Heart right ventricle (tissue), 16 donors: ENCODE data around the gene MOGAT3. TPM values are rescaled to one million over a fixed set of nuclear protein-coding genes. Genes with fewer than 3 reads are reported as not detected.

Experiments
- ATAC-seq, 8 donors: fragments of 200-7000 bp; cut with Tn5 transposase; one replicate each; pipeline ENCODE4 v1.9.1; 2020; ENCODE audit warnings: mild to moderate bottlenecking in 8 of 8, moderate library complexity in 8 of 8, moderate number of reproducible peaks in 1 of 8
- DNase-seq, 2 donors: peaks; one replicate each; pipeline ENCODE4 v3.0.0-alpha.2; 2020
- H3K27ac ChIP-seq, 10 donors: fragments of 200-600 bp; sonication (generic) in 2 of 10; one replicate each; pipeline versions ENCODE4 v1.5.0 to v1.8.0; 2020 to 2022; ENCODE audit warnings: mild to moderate bottlenecking in 3 of 10
- H3K27me3 ChIP-seq, 7 donors: fragments of 200-600 bp; one replicate each; pipeline ENCODE4 v1.8.0; 2021 to 2022; ENCODE audit warnings: mild to moderate bottlenecking in 2 of 7
- H3K36me3 ChIP-seq, 9 donors: fragments of 200-600 bp; sonication (generic) in 1 of 9; one replicate each; pipeline versions ENCODE4 v1.5.0 to v1.8.0; 2020 to 2022; ENCODE audit warnings: mild to moderate bottlenecking in 2 of 9
- H3K4me1 ChIP-seq, 9 donors: fragments of 200-600 bp; sonication (generic) in 1 of 9; one replicate each; pipeline versions ENCODE4 v1.5.0 to v1.8.0; 2020 to 2022; ENCODE audit warnings: mild to moderate bottlenecking in 4 of 9
- H3K4me3 ChIP-seq, 10 donors: fragments of 200-600 bp; sonication (generic) in 2 of 10; one replicate each; pipeline versions ENCODE4 v1.5.0 to v1.8.0; 2020 to 2022; ENCODE audit warnings: mild to moderate bottlenecking in 7 of 10, moderate library complexity in 2 of 10
- H3K9me3 ChIP-seq, 11 donors: fragments of 200-600 bp in 10 of 11; sonication (generic) in 2 of 11; one replicate each; pipeline versions ENCODE4 v1.5.0 to v1.8.0; 2013 to 2022; ENCODE audit warnings: mild to moderate bottlenecking in 2 of 11, control low read depth in 1 of 11, moderate library complexity in 1 of 11
- WGBS, 2 donors: extraction: QIAGEN DNeasy Blood & Tissue Kit; methylation state at CpG; one replicate each; pipeline ENCODE4 v1.1.7; 2013; ENCODE audit warnings: inconsistent platforms in 1 of 2; 5-methylcytosine and 5-hydroxymethylcytosine counted together
- intact Hi-C, 10 donors: fragments of 100-400 bp; cut with DNase I; formaldehyde crosslinking; loops; one replicate each; pipeline versions ENCODE4 v1.11.1 to v1.14.2; 2022
- polyA plus RNA-seq, 2 donors: library from polyadenylated mRNA; stranded (reverse); fragments of 200-250 nt; gene quantifications; one replicate each; pipeline ENCODE4 v1.2.3, GENCODE V29; 2013
- total RNA-seq, 10 donors: library from RNA; stranded (reverse); fragmentation: NEBNext Ultra II Directional in 3 of 10; extraction: Animal tissue kit (Norgen Biotek cat#: 25700) in 3 of 10; gene quantifications; one replicate each; pipeline versions ENCODE4 v1.2.1 to v1.2.4, GENCODE V29; 2021 to 2023
- TF ChIP-seq, protein P1 (sequence below), 9 donors: fragments of 200-600 bp; sonication (generic) in 2 of 9; IDR thresholded peaks; one replicate each; pipeline versions ENCODE4 v1.5.0 to v1.8.0; 2021 to 2022; ENCODE audit warnings: antibody characterized with exemption in 9 of 9, mild to moderate bottlenecking in 5 of 9, moderate library complexity in 1 of 9
- donor health status: Arrhythmogenic right ventricular cardiomyopathy.
- donor health status: ischemic (EF 13 %, LVEDD 7.1; RV severe dilation, severe dysfunction).
- donor health status: healthy with polysubstance abuse.
- donor health status: DM: no; HTN: yes; CAD: no.
- donor health status: DM: no; HTN: no; CAD: no.
- donor health status: ischemic (EF 25% LVEDD 6.9; RV normal size, moderate dysfunction).
- donor health status: ischemic (EF 25% LVEDD 5.7; RV mildly dilated, moderate dysfunction).
- donor health status: healthy.
- donor health status: DM: yes; HTN: yes; CAD: no.
- donor health status: Ischemic cardiomyopathy.
- donor health status: ischemic (EF 35%, LVEDD 5.7; RV mildly dilated, moderate dysfunction).
- donor health status: nonischemic (EF 11% LVEDD 7.7; RV severe dilation, severe dysfunction).
- donor health status: DM: yes; HTN: yes; CAD: no.
- donor health status: PGD.
- donor health status: ischemic (EF 29% LVEDD 5.4; RV normal size, mild dysfunction).
- donor health status: nonischemic (EF 23%, LVEDD 6.1; RV moderate dilation, normal function).

Gene MOGAT3
- total and polyA plus RNA-seq, 12 donors: not detected

DNA sequence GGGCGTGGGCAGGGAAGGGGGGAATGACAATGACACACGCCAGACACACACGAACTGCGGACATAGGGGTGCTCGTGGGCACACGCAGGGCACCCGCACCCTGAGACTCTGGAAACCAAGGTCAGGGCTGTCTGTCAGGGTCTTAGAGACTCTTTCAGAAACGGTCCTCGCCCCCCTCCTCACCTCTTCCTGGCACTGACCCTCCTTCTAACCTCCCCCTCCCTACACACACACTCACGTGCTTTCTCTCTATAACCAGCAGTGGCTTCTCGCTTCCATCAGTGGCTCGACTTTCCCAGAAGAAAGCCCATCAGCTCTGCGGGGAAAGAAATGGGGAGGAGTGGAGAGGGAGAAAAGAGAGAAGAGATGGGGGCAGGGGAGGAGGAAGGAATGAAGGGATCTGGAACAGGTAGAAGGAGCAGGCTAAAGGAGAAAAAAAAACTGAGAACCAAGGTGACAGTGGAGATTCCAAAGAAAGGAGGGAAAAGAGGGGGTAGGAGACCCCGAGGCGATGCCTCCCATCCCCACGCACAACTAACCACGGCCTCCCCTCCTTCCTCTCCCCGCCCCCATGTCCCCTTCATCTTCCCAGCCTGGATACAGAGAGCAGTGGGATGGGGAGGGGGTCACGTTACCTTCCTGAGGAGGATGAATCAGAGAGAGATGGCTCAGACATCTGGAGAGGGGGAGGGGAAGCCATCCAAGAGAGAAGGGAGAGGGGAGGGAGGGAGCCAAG is 33.8 kb downstream of the MOGAT3 start:
- TF ChIP-seq, protein P1, sequence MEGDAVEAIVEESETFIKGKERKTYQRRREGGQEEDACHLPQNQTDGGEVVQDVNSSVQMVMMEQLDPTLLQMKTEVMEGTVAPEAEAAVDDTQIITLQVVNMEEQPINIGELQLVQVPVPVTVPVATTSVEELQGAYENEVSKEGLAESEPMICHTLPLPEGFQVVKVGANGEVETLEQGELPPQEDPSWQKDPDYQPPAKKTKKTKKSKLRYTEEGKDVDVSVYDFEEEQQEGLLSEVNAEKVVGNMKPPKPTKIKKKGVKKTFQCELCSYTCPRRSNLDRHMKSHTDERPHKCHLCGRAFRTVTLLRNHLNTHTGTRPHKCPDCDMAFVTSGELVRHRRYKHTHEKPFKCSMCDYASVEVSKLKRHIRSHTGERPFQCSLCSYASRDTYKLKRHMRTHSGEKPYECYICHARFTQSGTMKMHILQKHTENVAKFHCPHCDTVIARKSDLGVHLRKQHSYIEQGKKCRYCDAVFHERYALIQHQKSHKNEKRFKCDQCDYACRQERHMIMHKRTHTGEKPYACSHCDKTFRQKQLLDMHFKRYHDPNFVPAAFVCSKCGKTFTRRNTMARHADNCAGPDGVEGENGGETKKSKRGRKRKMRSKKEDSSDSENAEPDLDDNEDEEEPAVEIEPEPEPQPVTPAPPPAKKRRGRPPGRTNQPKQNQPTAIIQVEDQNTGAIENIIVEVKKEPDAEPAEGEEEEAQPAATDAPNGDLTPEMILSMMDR (IDR thresholded peaks at IDR 0.05): no peak
- peaks cover 16 to 63% (median 39%) of the 10 kb centered on the region in 9 donors for H3K4me1 ChIP-seq
- WGBS, 2 donors: 1% methylated on average over 16 to 19 of the region's 19 CpGs
- H3K4me3 ChIP-seq: no peak overlapping the region
- H3K9me3 ChIP-seq: no peaks in the 10 kb centered on the region
- no peak overlapping the region for H3K27ac ChIP-seq
- DNase-seq (no peak), ATAC-seq (no peak)
- H3K36me3 ChIP-seq: no peaks in the 10 kb centered on the region
- peaks cover 48 to 100% (median 98%) of the 10 kb centered on the region in 7 donors for H3K27me3 ChIP-seq
- intact Hi-C loops: no loop called here

- Histone ChIP-seq H3K27me3 (peaks cover 43 to 100% (median 97%) of the 10 kb centered on the region in 7 donors), H3K27ac (no peak overlapping the region), H3K9me3 (no peaks in the 10 kb centered on the region), H3K36me3 (no peaks in the 10 kb centered on the region), H3K4me3 (no peak overlapping the region), H3K4me1 (peaks cover 13 to 58% (median 40%) of the 10 kb centered on the region in 9 donors)
- intact Hi-C loops: no loop called here
- no peak for ATAC-seq
- TF ChIP-seq, protein P1 (IDR thresholded peaks at IDR 0.05): no peak
- 0 to 2% methylated on average over 8 to 11 of the region's 11 CpGs for WGBS, 2 donors
- DNase-seq: no peak
Measured at GRCh38 chr7:101166648-101166908, 34.3 kb downstream of the MOGAT3 start.

GRCh38 chr7:101165958-101166647 is 34.7 kb downstream of the MOGAT3 start:
- peaks cover 40 to 100% (median 97%) of the 10 kb centered on the region in 7 donors for H3K27me3 ChIP-seq
- DNase-seq (no peak), ATAC-seq (no peak)
- TF ChIP-seq, protein P1 (IDR thresholded peaks at IDR 0.05): no peak
- peak overlapping the region in 4 of 10 donors; percentile 23 to 31 (median 26) for H3K4me3 ChIP-seq
- intact Hi-C loops: no loop called here
- no peak overlapping the region for H3K27ac ChIP-seq
- H3K9me3 ChIP-seq: no peaks in the 10 kb centered on the region
- H3K4me1 ChIP-seq: peaks cover 13 to 57% (median 40%) of the 10 kb centered on the region in 9 donors
- 1 to 2% methylated on average over 36 to 38 of the region's 38 CpGs for WGBS, 2 donors
- peaks cover 0 to 2% (median 0%) of the 10 kb centered on the region in 9 donors for H3K36me3 ChIP-seq

- no peak within 1 kb of the TSS for H3K27ac ChIP-seq
- ATAC-seq (peak; percentile 92 to 96 (median 94)), DNase-seq (peak; percentile 91 to 93)
- peaks cover 13 to 56% (median 40%) of the 10 kb centered on the region in 9 donors for H3K4me1 ChIP-seq
- H3K27me3 ChIP-seq: peaks cover 35 to 97% (median 92%) of the 10 kb centered on the region in 7 donors
- TF ChIP-seq, protein P1 (IDR thresholded peaks at IDR 0.05): no peak
- 2 to 3% methylated on average over 74 of the region's 74 CpGs for WGBS, 2 donors
- intact Hi-C loops: no loop called here
- H3K36me3 ChIP-seq: peaks cover 0 to 10% (median 0%) of the 10 kb centered on the region in 9 donors
- H3K4me3 ChIP-seq: peak within 1 kb of the TSS in 5 of 10 donors; percentile 23 to 53 (median 31)
- H3K9me3 ChIP-seq: no peaks in the 10 kb centered on the region
Measured at GRCh38 chr7:101165075-101165957, 35.5 kb downstream of the MOGAT3 start, which contains the start of gene VGF. TSS of gene VGF (minus strand) at chr7:101165569. CDS start at chr7:101164843, 726 bp downstream.
